Ovary (tissue), 3 donors: ENCODE data around the gene NELL1.

ENCODE experiments used
- CTCF ChIP-seq, 3 donors: fragments of 450-650 bp in 2 of 3; fragments of 200-600 bp in 1 of 3; IDR thresholded peaks; one replicate each; pipeline versions ENCODE4 v1.5.1 to v1.8.0; 2016 to 2022; ENCODE audit warnings: antibody characterized with exemption in 3 of 3, mild to moderate bottlenecking in 1 of 3
- EP300 ChIP-seq: sonication (generic); formaldehyde crosslinking; IDR thresholded peaks from one replicate; pipeline ENCODE4 v1.6.1; 2017; ENCODE audit warnings: antibody characterized with exemption
- POLR2A ChIP-seq: fragments of 450-650 bp; IDR thresholded peaks from one replicate; pipeline ENCODE4 v1.6.1; 2017; ENCODE audit warnings: antibody characterized with exemption, mild to moderate bottlenecking, moderate library complexity
- donor health status: DM: no; HTN: no; CAD: no.

DNA sequence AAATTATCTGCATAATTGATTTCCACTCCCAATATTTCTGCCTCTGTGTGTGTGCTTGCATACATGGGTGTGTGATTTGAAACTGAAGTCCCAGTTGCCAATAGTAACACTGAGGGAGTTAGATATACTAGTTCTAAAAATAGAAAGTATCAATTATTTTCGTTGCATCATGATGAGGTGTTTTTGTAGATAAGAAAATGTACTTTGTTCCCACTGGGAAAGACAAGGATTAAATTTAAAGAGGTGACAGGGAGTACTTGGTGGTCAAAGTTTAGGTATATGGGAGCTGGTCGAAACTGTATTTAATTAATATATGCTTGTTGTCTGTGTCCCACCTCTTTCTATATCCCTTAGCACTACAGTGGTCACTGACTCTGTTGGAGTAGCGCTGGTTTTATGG, 444.5 kb downstream of the NELL1 start:
- TF ChIP-seq CTCF (IDR thresholded peaks at IDR 0.05) (no peak), EP300 (no peak), POLR2A (no peak)
